ENCODE results near the gene CLBA1.
"Not testable (repeated sequence)": the region's sequence is repeated elsewhere in the genome, so short reads cannot be mapped to it uniquely, and the experiment has no call there.

DNA sequence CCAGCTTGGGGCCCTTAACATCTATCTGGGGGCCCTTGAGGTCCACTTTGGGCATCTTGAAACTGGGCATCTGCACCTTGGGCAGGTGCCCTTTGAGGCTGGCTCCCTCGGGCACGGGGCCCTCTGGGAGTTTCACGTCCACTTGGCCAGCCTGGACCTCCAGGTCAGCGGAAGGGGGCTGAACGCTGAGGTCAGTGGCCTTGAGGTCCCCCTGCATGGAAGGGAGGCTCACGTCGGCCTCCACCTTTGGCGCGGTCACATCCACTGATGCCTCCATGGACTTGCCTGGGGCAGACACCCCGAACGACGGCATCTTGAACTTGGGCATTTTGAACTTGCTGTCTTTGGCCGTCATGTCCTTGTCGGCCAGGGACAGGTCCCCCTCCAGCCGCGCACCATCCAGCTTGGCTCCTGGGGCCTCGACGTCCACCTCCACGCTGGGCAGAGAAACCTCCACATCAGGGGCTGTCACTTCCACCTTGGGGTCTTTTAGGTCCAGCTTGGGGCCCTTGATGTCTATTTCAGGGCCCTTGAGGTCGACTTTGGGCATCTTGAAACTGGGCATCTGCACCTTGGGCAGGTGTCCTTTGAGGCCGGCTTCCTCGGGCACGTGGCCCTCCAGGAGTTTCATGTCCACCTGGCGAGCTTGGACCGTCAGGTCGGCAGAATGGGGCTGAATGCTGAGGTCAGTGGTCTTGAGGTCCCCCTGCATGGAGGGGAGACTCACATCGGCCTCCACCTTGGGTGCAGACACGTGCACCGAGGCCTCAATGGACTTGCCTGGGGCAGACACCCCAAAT, 42.2 kb upstream of the CLBA1 start:
- TF ChIP-seq, protein P1, sequence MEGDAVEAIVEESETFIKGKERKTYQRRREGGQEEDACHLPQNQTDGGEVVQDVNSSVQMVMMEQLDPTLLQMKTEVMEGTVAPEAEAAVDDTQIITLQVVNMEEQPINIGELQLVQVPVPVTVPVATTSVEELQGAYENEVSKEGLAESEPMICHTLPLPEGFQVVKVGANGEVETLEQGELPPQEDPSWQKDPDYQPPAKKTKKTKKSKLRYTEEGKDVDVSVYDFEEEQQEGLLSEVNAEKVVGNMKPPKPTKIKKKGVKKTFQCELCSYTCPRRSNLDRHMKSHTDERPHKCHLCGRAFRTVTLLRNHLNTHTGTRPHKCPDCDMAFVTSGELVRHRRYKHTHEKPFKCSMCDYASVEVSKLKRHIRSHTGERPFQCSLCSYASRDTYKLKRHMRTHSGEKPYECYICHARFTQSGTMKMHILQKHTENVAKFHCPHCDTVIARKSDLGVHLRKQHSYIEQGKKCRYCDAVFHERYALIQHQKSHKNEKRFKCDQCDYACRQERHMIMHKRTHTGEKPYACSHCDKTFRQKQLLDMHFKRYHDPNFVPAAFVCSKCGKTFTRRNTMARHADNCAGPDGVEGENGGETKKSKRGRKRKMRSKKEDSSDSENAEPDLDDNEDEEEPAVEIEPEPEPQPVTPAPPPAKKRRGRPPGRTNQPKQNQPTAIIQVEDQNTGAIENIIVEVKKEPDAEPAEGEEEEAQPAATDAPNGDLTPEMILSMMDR (conservative IDR thresholded peaks at IDR 0.05; ENCODE audit: low read length) = not testable (repeated sequence)
- not testable (repeated sequence) for TF ChIP-seq EZH2phosphoT487 (IDR thresholded peaks at IDR 0.05; ENCODE audit: borderline replicate concordance, low read depth, low read length)
